Measurements from ENCODE around the gene PNKP.
A peak's percentile ranks its signal among the peaks of the same experiment; 100 is the strongest.

Gene PNKP

GRCh38 chr19:49854378-49855263, 12.8 kb downstream of the PNKP start:
- DNase-seq (ENCODE audit: extremely low spot score): no peak
- POLR2A ChIA-PET: interaction anchor here (5.2 kb wide), 1 partner anchor 12 kb away, joined by 69 read pairs; the partner anchor contains the start of gene PNKP
- CTCF ChIA-PET: no interaction called here
- no peak for TF ChIP-seq BHLHE40 (IDR thresholded peaks at IDR 0.05; ENCODE audit: borderline replicate concordance)
- no peak for TF ChIP-seq PKNOX1 (IDR thresholded peaks at IDR 0.05)
- TF ChIP-seq SUZ12 (IDR thresholded peaks at IDR 0.05): no peak
- no peak for TF ChIP-seq SP1 (IDR thresholded peaks at IDR 0.05)
- no peak for TF ChIP-seq LEF1 (IDR thresholded peaks at IDR 0.05; ENCODE audit: borderline replicate concordance)
- no peak for TF ChIP-seq FOXA1 (IDR thresholded peaks at IDR 0.05)
- no peak for TF ChIP-seq TARDBP (IDR thresholded peaks at IDR 0.05)
- TF ChIP-seq FOXM1 (IDR thresholded peaks at IDR 0.05; ENCODE audit: borderline replicate concordance): no peak
- no peak for TF ChIP-seq ARNT (IDR thresholded peaks at IDR 0.05)
- no peak for TF ChIP-seq CTBP1 (IDR thresholded peaks at IDR 0.05; ENCODE audit: borderline replicate concordance)
- no peak for TF ChIP-seq NFRKB (IDR thresholded peaks at IDR 0.05)
- no peak for TF ChIP-seq FOXK2 (IDR thresholded peaks at IDR 0.05)

- ChIA-PET CTCF (no interaction called here), POLR2A (interaction anchor here (5.2 kb wide), 1 partner anchor 13 kb away, joined by 69 read pairs; the partner anchor contains the start of gene PNKP)
- DNase-seq (ENCODE audit: extremely low spot score): no peak
- TF ChIP-seq ARNT (IDR thresholded peaks at IDR 0.05): no peak
- TF ChIP-seq SP1 (IDR thresholded peaks at IDR 0.05): no peak
- no peak for TF ChIP-seq CTBP1 (IDR thresholded peaks at IDR 0.05; ENCODE audit: borderline replicate concordance)
- no peak for TF ChIP-seq SUZ12 (IDR thresholded peaks at IDR 0.05)
- TF ChIP-seq TARDBP (IDR thresholded peaks at IDR 0.05): no peak
- TF ChIP-seq LEF1 (IDR thresholded peaks at IDR 0.05; ENCODE audit: borderline replicate concordance): no peak
- TF ChIP-seq FOXA1 (IDR thresholded peaks at IDR 0.05): no peak
- TF ChIP-seq ZNF384 (IDR thresholded peaks at IDR 0.05): no peak
- TF ChIP-seq ELF4 (IDR thresholded peaks at IDR 0.05): no peak
- no peak for TF ChIP-seq FOXK2 (IDR thresholded peaks at IDR 0.05)
- no peak for TF ChIP-seq PKNOX1 (IDR thresholded peaks at IDR 0.05)
- no peak for TF ChIP-seq L3MBTL2 (conservative IDR thresholded peaks at IDR 0.05)
- no peak for TF ChIP-seq NFRKB (IDR thresholded peaks at IDR 0.05)
- no peak for TF ChIP-seq HDGF (IDR thresholded peaks at IDR 0.05; ENCODE audit: borderline replicate concordance)
- TF ChIP-seq FOXM1 (IDR thresholded peaks at IDR 0.05; ENCODE audit: borderline replicate concordance): no peak
- no peak for TF ChIP-seq BHLHE40 (IDR thresholded peaks at IDR 0.05; ENCODE audit: borderline replicate concordance)
Observed at GRCh38 chr19:49853852-49854377, 13.5 kb downstream of the PNKP start.

DNA sequence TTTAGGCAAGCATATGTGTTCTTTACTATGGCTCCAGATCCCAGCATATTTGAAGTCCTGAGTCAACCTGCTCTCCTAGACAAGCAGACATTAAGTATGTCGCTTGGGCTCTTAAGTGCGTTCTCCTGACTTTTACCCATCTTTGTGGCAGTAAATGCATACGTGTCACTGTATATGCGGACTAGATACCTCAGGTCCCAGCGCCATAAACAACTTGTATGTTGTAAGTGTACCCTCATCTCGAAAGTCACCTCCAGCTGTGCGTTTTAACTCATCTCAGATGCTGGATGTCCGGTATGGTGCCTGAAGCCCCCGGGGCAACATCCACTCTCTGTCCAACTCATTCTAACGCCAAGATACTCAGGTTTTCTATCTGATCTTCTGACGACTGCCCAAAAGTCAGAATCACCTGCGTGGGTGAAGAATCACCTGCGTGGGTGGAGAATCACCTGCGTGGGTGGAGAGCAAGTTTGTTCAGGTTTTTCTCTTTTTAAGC, 14.7 kb downstream of the PNKP start:
- ChIA-PET POLR2A (interaction anchor here (0.8 to 5.2 kb wide), 3 partner anchors 10 to 41 kb away, joined by 4 to 69 read pairs (median 41); partner anchors contain the start of genes FUZ and PNKP), CTCF (no interaction called here)
- no peak for DNase-seq (ENCODE audit: extremely low spot score)
- TF ChIP-seq SP1 (IDR thresholded peaks at IDR 0.05) (no peak), L3MBTL2 (conservative IDR thresholded peaks at IDR 0.05) (no peak), SUZ12 (IDR thresholded peaks at IDR 0.05) (no peak), NFRKB (IDR thresholded peaks at IDR 0.05) (no peak), LEF1 (IDR thresholded peaks at IDR 0.05; ENCODE audit: borderline replicate concordance) (no peak), TARDBP (IDR thresholded peaks at IDR 0.05) (no peak), CTBP1 (IDR thresholded peaks at IDR 0.05; ENCODE audit: borderline replicate concordance) (no peak), HDGF (IDR thresholded peaks at IDR 0.05; ENCODE audit: borderline replicate concordance) (no peak), PKNOX1 (IDR thresholded peaks at IDR 0.05) (no peak), ELF4 (IDR thresholded peaks at IDR 0.05) (no peak), ARNT (IDR thresholded peaks at IDR 0.05) (no peak), FOXA1 (IDR thresholded peaks at IDR 0.05) (no peak), FOXK2 (IDR thresholded peaks at IDR 0.05) (no peak), BHLHE40 (IDR thresholded peaks at IDR 0.05; ENCODE audit: borderline replicate concordance) (no peak), FOXM1 (IDR thresholded peaks at IDR 0.05; ENCODE audit: borderline replicate concordance) (no peak), ZNF384 (IDR thresholded peaks at IDR 0.05) (no peak)

DNA sequence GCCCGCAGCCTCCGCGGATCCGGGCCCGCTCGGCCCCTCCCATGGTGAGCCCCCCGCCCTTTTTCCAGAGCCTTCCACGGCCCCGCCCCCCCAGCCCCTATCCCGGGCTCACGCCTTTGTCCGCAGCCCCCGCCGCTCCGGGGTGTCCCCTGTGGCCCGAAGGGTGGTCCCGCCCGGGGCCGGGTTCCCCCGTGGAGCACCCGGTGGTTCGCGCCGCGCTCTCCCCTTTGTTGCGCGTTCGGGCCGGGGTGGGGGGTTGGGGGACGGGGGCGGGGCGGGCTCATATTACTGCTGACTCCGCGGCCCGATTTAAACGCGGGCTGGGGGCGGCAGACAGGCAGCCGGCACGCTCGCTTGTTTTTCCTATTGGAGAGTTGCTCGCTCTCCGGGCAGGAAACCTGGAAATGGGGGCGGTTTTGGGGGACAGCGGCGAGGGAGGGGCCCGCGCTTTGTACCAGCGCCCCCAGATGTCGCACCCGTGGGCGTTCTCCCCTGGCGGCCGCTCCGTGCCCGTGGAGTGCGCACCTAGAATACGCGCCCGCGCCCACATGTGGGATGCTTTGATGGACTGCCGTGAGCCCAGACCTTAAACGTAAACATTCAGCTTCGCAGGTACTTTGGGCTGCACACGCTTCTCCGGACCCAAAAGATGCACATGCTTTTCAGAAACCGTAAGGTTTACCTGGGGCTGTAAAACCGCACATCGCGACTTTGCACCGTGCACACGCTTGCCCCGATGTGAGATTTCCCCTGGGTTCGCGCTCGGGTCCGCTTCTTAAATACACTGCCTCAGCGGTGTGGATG, 15.7 kb downstream of the PNKP start:
- TF ChIP-seq FOXM1 (IDR thresholded peaks at IDR 0.05; ENCODE audit: borderline replicate concordance) (0 out of 2 replicates have a peak, but pooled peaks have one; percentile 0), ELF4 (IDR thresholded peaks at IDR 0.05) (no peak), BHLHE40 (IDR thresholded peaks at IDR 0.05; ENCODE audit: borderline replicate concordance) (no peak), FOXA1 (IDR thresholded peaks at IDR 0.05) (no peak)
- ChIA-PET CTCF (no interaction called here), POLR2A (interaction anchor here (0.8 to 5.2 kb wide), 6 partner anchors 11 to 134 kb away, joined by 3 to 69 read pairs (median 8); partner anchors contain the start of genes AKT1S1, FUZ, PNKP and TBC1D17)
- peak; percentile 41 for DNase-seq (ENCODE audit: extremely low spot score)

All from HEK293T (cell line).